Esophagus squamous epithelium (tissue), 5 donors: ENCODE measurements around the gene MFSD12. TPM values are rescaled to one million over a fixed set of nuclear protein-coding genes. Genes with fewer than 3 reads are reported as not detected.

Experiments
- DNase-seq: peaks from one replicate; lab custom pipeline; 2025; lab: John Stamatoyannopoulos, UW
- H3K27ac ChIP-seq, 4 donors: fragments of 200-600 bp; sonication (generic); one replicate each; pipeline ENCODE4 v1.5.1; 2016 to 2019; ENCODE audit warnings: mild to moderate bottlenecking in 1 of 4
- H3K27me3 ChIP-seq, 4 donors: fragments of 200-600 bp; sonication (generic); 1 replicate in 3 of 4; 2 replicates in 1 of 4; pipeline versions ENCODE4 v1.5.1 to v1.6.0; 2017 to 2021; ENCODE audit warnings: antibody characterized with exemption in 1 of 4
- H3K36me3 ChIP-seq, 3 donors: fragments of 200-600 bp; sonication (generic); one replicate each; pipeline ENCODE4 v1.5.1; 2016 to 2019
- H3K4me1 ChIP-seq, 3 donors: fragments of 200-600 bp; sonication (generic); one replicate each; pipeline ENCODE4 v1.5.1; 2017 to 2019
- H3K4me3 ChIP-seq, 4 donors: fragments of 200-600 bp; sonication (generic); 1 replicate in 3 of 4; 2 replicates in 1 of 4; pipeline ENCODE4 v1.5.1; 2016 to 2019; ENCODE audit warnings: mild to moderate bottlenecking in 2 of 4, moderate library complexity in 1 of 4
- H3K9me3 ChIP-seq, 3 donors: fragments of 200-600 bp; sonication (generic); one replicate each; pipeline ENCODE4 v1.5.1; 2016 to 2019
- CTCF ChIP-seq, 6 experiments: fragments of 450-650 bp in 4 of 6; fragments of 200-600 bp in 2 of 6; sonication (generic) in 2 of 6; IDR thresholded peaks; one replicate each; pipeline ENCODE4 v1.5.1; 2016 to 2019; ENCODE audit warnings: antibody characterized with exemption in 6 of 6, mild to moderate bottlenecking in 4 of 6, moderate library complexity in 4 of 6
- POLR2A ChIP-seq, 4 donors: fragments of 450-650 bp; IDR thresholded peaks; one replicate each; pipeline ENCODE4 v1.6.1; 2017; ENCODE audit warnings: antibody characterized with exemption in 4 of 4, mild to moderate bottlenecking in 4 of 4, moderate library complexity in 3 of 4
- WGBS, 2 donors: methylation state at CpG; one replicate each; pipeline ENCODE4 v1.1.5; 2018; 5-methylcytosine and 5-hydroxymethylcytosine counted together
- intact Hi-C: fragments of 100-400 bp; cut with DNase I; formaldehyde crosslinking; loops from one replicate; pipeline ENCODE4 v1.15.0; 2022
- total RNA-seq, 4 donors: library from RNA; depleted of rRNA; stranded (reverse); fragments of >200 nt; gene quantifications; one replicate each; pipeline ENCODE4 v1.1.0, GENCODE V29; 2016
- donor health status: DM: yes; HTN: yes; CAD: no.

The MFSD12 gene
- total RNA-seq, 4 donors from 2014 or later = 22.5 to 50.4 (median 37.3) TPM

- no peak for DNase-seq
- WGBS, 2 donors = 78 to 79% methylated on average over 17 of the region's 22 CpGs
- H3K4me3 ChIP-seq = no peak overlapping the region
- peak overlapping the region; percentile 46 to 65 (median 54) for H3K27ac ChIP-seq
- H3K9me3 ChIP-seq = no peaks in the 10 kb centered on the region
- peaks cover 0 to 29% (median 0%) of the 10 kb centered on the region in 3 donors for H3K4me1 ChIP-seq
- peaks cover 18 to 70% (median 26%) of the 10 kb centered on the region in 3 donors for H3K36me3 ChIP-seq
- H3K27me3 ChIP-seq = no peaks in the 10 kb centered on the region
- TF ChIP-seq POLR2A (IDR thresholded peaks at IDR 0.05) (no peak), CTCF (IDR thresholded peaks at IDR 0.05) (no peak)
- intact Hi-C loops = no loop called here
Observed at GRCh38 chr19:3537438-3538240, 19.7 kb downstream of the MFSD12 start.

- Histone ChIP-seq H3K9me3 (no peaks in the 10 kb centered on the region), H3K36me3 (peaks cover 23 to 76% (median 31%) of the 10 kb centered on the region in 3 donors), H3K27me3 (no peaks in the 10 kb centered on the region), H3K4me3 (no peak overlapping the region), H3K27ac (peak overlapping the region; percentile 46 to 65 (median 54)), H3K4me1 (peaks cover 0 to 29% (median 0%) of the 10 kb centered on the region in 3 donors)
- TF ChIP-seq CTCF (IDR thresholded peaks at IDR 0.05) (no peak), POLR2A (IDR thresholded peaks at IDR 0.05) (no peak)
- 46 to 70% methylated on average over 2 to 7 of the region's 13 CpGs for WGBS, 2 donors
- intact Hi-C loops = no loop called here
- DNase-seq = no peak
Observed at GRCh38 chr19:3537101-3537437, 20.3 kb downstream of the MFSD12 start.

- H3K9me3 ChIP-seq = no peaks in the 10 kb centered on the region
- intact Hi-C loops = no loop called here
- H3K27ac ChIP-seq = peak overlapping the region in 3 of 4 donors; percentile 48 to 65 (median 59)
- no peak overlapping the region for H3K4me3 ChIP-seq
- peaks cover 28 to 81% (median 36%) of the 10 kb centered on the region in 3 donors for H3K36me3 ChIP-seq
- H3K27me3 ChIP-seq = no peaks in the 10 kb centered on the region
- TF ChIP-seq CTCF (IDR thresholded peaks at IDR 0.05) (no peak), POLR2A (IDR thresholded peaks at IDR 0.05) (no peak)
- DNase-seq = no peak
- 60 to 63% methylated on average over 1 to 13 of the region's 27 CpGs for WGBS, 2 donors
- H3K4me1 ChIP-seq = peaks cover 0 to 29% (median 0%) of the 10 kb centered on the region in 3 donors
Observed at GRCh38 chr19:3536429-3537100, 20.8 kb downstream of the MFSD12 start.

- H3K4me1 ChIP-seq = peaks cover 0 to 29% (median 0%) of the 10 kb centered on the region in 3 donors
- no peaks in the 10 kb centered on the region for H3K9me3 ChIP-seq
- H3K36me3 ChIP-seq = peaks cover 33 to 87% (median 41%) of the 10 kb centered on the region in 3 donors
- H3K4me3 ChIP-seq = no peak overlapping the region
- 84 to 92% methylated on average over 5 to 9 of the region's 10 CpGs for WGBS, 2 donors
- no peak for DNase-seq
- intact Hi-C loops = no loop called here
- peak overlapping the region in 2 of 4 donors; percentile 48 to 59 for H3K27ac ChIP-seq
- TF ChIP-seq POLR2A (IDR thresholded peaks at IDR 0.05) (no peak), CTCF (IDR thresholded peaks at IDR 0.05) (no peak)
- no peaks in the 10 kb centered on the region for H3K27me3 ChIP-seq
Observed at GRCh38 chr19:3535981-3536380, 21.4 kb downstream of the MFSD12 start.

GRCh38 chr19:3535563-3535965 lies 21.8 kb downstream of the MFSD12 start:
- Histone ChIP-seq H3K36me3 (peaks cover 33 to 91% (median 44%) of the 10 kb centered on the region in 3 donors), H3K4me1 (peaks cover 0 to 29% (median 0%) of the 10 kb centered on the region in 3 donors), H3K27ac (no peak overlapping the region), H3K4me3 (no peak overlapping the region), H3K9me3 (no peaks in the 10 kb centered on the region), H3K27me3 (no peaks in the 10 kb centered on the region)
- intact Hi-C loops = no loop called here
- DNase-seq = no peak
- WGBS, 2 donors = 86% methylated on average over 7 of the region's 14 CpGs; no CpG with 5 or more reads in 1 of the 2 donors
- no peak for TF ChIP-seq POLR2A (IDR thresholded peaks at IDR 0.05)
- TF ChIP-seq CTCF (IDR thresholded peaks at IDR 0.05) = no peak
